Ectodermal cell (in vitro differentiated cells): ENCODE measurements around the gene PLEKHS1. TPM values are rescaled to one million over a fixed set of nuclear protein-coding genes. Genes with fewer than 3 reads are reported as not detected.

Experiments used
- H3K27ac ChIP-seq: 2 replicates; pipeline ENCODE4 v1.7.0; 2013; ENCODE audit warnings: mild to moderate bottlenecking, low read depth, low read length; ENCODE audit not compliant: insufficient read depth, poor library complexity, severe bottlenecking
- H3K27me3 ChIP-seq: 2 replicates; pipeline ENCODE4 v1.7.0; 2013; ENCODE audit warnings: mild to moderate bottlenecking, low read length; ENCODE audit not compliant: insufficient read depth, control insufficient read depth, poor library complexity, severe bottlenecking
- H3K36me3 ChIP-seq: one replicate; pipeline ENCODE4 v1.7.0; 2013; ENCODE audit warnings: low read length; ENCODE audit not compliant: control insufficient read depth, insufficient read depth
- H3K4me1 ChIP-seq: one replicate; pipeline ENCODE4 v1.7.0; 2013; ENCODE audit warnings: low read length; ENCODE audit not compliant: control insufficient read depth, insufficient read depth
- H3K4me3 ChIP-seq: 2 replicates; pipeline ENCODE4 v1.7.0; 2013; ENCODE audit warnings: low read depth, low read length, control low read depth; ENCODE audit not compliant: insufficient read depth
- H3K9me3 ChIP-seq: 2 replicates; pipeline ENCODE4 v1.7.0; 2013; ENCODE audit warnings: mild to moderate bottlenecking, low read length, moderate library complexity; ENCODE audit not compliant: control insufficient read depth
- WGBS, 2 experiments: methylation state at CpG; one replicate each; pipeline ENCODE4 v1.1.7; 2013; ENCODE audit warnings: missing lambda C conversion rate in 2 of 2; 5-methylcytosine and 5-hydroxymethylcytosine counted together
- polyA plus RNA-seq, 4 experiments: library from polyadenylated mRNA; stranded (reverse); fragments of 50-300 nt; gene quantifications; one replicate each; pipeline ENCODE4 v1.2.3, GENCODE V29; 2013

Gene PLEKHS1
- not detected for polyA plus RNA-seq (2013, experiment 1 of 4)
- polyA plus RNA-seq (2013, experiment 2 of 4) = not detected
- polyA plus RNA-seq (2013, experiment 3 of 4) = not detected
- not detected for polyA plus RNA-seq (2013, experiment 4 of 4)

GRCh38 chr10:113751181-113751732, at the start of gene PLEKHS1:
Gene PLEKHS1, plus strand, starts transcription at chr10:113751682. Its CDS starts 3,596 bp downstream, at chr10:113755278.
- Histone ChIP-seq H3K27ac (no peak within 1 kb of the TSS), H3K4me1 (no peaks in the 10 kb centered on the region), H3K27me3 (no peaks in the 10 kb centered on the region), H3K4me3 (no peak within 1 kb of the TSS), H3K36me3 (no peaks in the 10 kb centered on the region), H3K9me3 (no peaks in the 10 kb centered on the region)
- 92% methylated on average over 3 of the region's 3 CpGs for whole genome bisulfite sequencing, 2 experiments

GRCh38 chr10:113704637-113705343, 46.7 kb upstream of the PLEKHS1 start:
- 61 to 80% methylated on average over 5 to 6 of the region's 6 CpGs for WGBS, 2 experiments
- Histone ChIP-seq H3K27ac (no peak overlapping the region), H3K4me1 (peaks cover 13% of the 10 kb centered on the region), H3K36me3 (no peaks in the 10 kb centered on the region), H3K27me3 (no peaks in the 10 kb centered on the region), H3K4me3 (no peak overlapping the region), H3K9me3 (no peaks in the 10 kb centered on the region)

GRCh38 chr10:113705344-113705652, 46.2 kb upstream of the PLEKHS1 start:
- Histone ChIP-seq H3K36me3 (no peaks in the 10 kb centered on the region), H3K9me3 (no peaks in the 10 kb centered on the region), H3K27me3 (no peaks in the 10 kb centered on the region), H3K27ac (no peak overlapping the region), H3K4me3 (no peak overlapping the region), H3K4me1 (peaks cover 16% of the 10 kb centered on the region)

GRCh38 chr10:113706623-113707022, 44.9 kb upstream of the PLEKHS1 start:
- 91 to 92% methylated on average over 5 of the region's 5 CpGs for WGBS, 2 experiments
- Histone ChIP-seq H3K4me3 (no peak overlapping the region), H3K4me1 (peaks cover 26% of the 10 kb centered on the region), H3K27me3 (no peaks in the 10 kb centered on the region), H3K9me3 (no peaks in the 10 kb centered on the region), H3K36me3 (no peaks in the 10 kb centered on the region), H3K27ac (no peak overlapping the region)

- H3K27me3 ChIP-seq = no peaks in the 10 kb centered on the region
- H3K4me3 ChIP-seq = no peak overlapping the region
- no peak overlapping the region for H3K27ac ChIP-seq
- WGBS, 2 experiments = 90 to 94% methylated on average over 6 of the region's 6 CpGs
- H3K9me3 ChIP-seq = no peaks in the 10 kb centered on the region
- peaks cover 30% of the 10 kb centered on the region for H3K4me1 ChIP-seq
- H3K36me3 ChIP-seq = no peaks in the 10 kb centered on the region
These were observed 42.8 kb upstream of the PLEKHS1 start for GRCh38 chr10:113708640-113709039.

- peaks cover 30% of the 10 kb centered on the region for H3K4me1 ChIP-seq
- no peaks in the 10 kb centered on the region for H3K36me3 ChIP-seq
- H3K9me3 ChIP-seq = no peaks in the 10 kb centered on the region
- peak overlapping the region; percentile 6 for H3K27ac ChIP-seq
- no peak overlapping the region for H3K4me3 ChIP-seq
- 48 to 51% methylated on average over 8 of the region's 8 CpGs for WGBS, 2 experiments
- H3K27me3 ChIP-seq = no peaks in the 10 kb centered on the region
These were observed 42.2 kb upstream of the PLEKHS1 start for GRCh38 chr10:113709221-113709838.

- Histone ChIP-seq H3K36me3 (no peaks in the 10 kb centered on the region), H3K4me3 (no peak overlapping the region), H3K9me3 (no peaks in the 10 kb centered on the region), H3K4me1 (peaks cover 26% of the 10 kb centered on the region), H3K27me3 (no peaks in the 10 kb centered on the region), H3K27ac (peak overlapping the region; percentile 55)
- WGBS, 2 experiments = 66 to 68% methylated on average over 2 of the region's 2 CpGs
These were observed 40.3 kb upstream of the PLEKHS1 start for GRCh38 chr10:113711142-113711541.

GRCh38 chr10:113712024-113712423, 39.5 kb upstream of the PLEKHS1 start:
- no peak overlapping the region for H3K4me3 ChIP-seq
- H3K27me3 ChIP-seq = no peaks in the 10 kb centered on the region
- peak overlapping the region; percentile 16 for H3K27ac ChIP-seq
- H3K36me3 ChIP-seq = no peaks in the 10 kb centered on the region
- H3K9me3 ChIP-seq = no peaks in the 10 kb centered on the region
- WGBS, 2 experiments = 92 to 97% methylated on average over 3 of the region's 3 CpGs
- H3K4me1 ChIP-seq = peaks cover 26% of the 10 kb centered on the region

GRCh38 chr10:113712755-113713639, 38.5 kb upstream of the PLEKHS1 start:
- Histone ChIP-seq H3K36me3 (no peaks in the 10 kb centered on the region), H3K4me3 (no peak overlapping the region), H3K27me3 (no peaks in the 10 kb centered on the region), H3K4me1 (peaks cover 26% of the 10 kb centered on the region), H3K27ac (no peak overlapping the region), H3K9me3 (no peaks in the 10 kb centered on the region)
- 77 to 80% methylated on average over 8 of the region's 8 CpGs for WGBS, 2 experiments

- peaks cover 26% of the 10 kb centered on the region for H3K4me1 ChIP-seq
- H3K9me3 ChIP-seq = no peaks in the 10 kb centered on the region
- H3K4me3 ChIP-seq = no peak overlapping the region
- no peaks in the 10 kb centered on the region for H3K27me3 ChIP-seq
- H3K27ac ChIP-seq = no peak overlapping the region
- no peaks in the 10 kb centered on the region for H3K36me3 ChIP-seq
- WGBS, 2 experiments = 88 to 98% methylated on average over 2 of the region's 2 CpGs
These were observed 37.9 kb upstream of the PLEKHS1 start for GRCh38 chr10:113713640-113713982.
